ENCODE measurements around the gene MYO1H.

DNA sequence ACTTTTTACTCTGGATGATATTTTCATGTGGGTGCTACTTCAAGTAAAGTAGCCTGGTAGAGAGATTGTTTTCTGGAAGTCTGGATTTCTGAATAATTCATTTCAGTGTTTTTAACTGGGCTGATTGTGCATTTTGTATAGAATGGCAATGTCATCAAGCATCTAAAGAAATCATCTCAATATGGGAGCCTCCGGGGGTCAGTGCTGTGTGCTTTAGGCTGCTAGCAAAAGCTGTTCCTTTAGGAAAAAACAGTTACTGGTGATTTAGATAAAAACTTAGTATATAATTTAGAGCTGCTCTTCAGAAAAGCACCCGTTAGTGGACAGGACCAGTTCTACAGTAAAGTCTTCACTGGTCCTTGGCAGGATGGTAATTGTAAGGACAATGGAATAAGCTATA lies 134.8 kb downstream of the MYO1H start:
- TF ChIP-seq POLR2A (IDR thresholded peaks at IDR 0.05; ENCODE audit: borderline replicate concordance, extremely low read depth, insufficient read depth, insufficient read length): no peak
- TF ChIP-seq, protein P1, sequence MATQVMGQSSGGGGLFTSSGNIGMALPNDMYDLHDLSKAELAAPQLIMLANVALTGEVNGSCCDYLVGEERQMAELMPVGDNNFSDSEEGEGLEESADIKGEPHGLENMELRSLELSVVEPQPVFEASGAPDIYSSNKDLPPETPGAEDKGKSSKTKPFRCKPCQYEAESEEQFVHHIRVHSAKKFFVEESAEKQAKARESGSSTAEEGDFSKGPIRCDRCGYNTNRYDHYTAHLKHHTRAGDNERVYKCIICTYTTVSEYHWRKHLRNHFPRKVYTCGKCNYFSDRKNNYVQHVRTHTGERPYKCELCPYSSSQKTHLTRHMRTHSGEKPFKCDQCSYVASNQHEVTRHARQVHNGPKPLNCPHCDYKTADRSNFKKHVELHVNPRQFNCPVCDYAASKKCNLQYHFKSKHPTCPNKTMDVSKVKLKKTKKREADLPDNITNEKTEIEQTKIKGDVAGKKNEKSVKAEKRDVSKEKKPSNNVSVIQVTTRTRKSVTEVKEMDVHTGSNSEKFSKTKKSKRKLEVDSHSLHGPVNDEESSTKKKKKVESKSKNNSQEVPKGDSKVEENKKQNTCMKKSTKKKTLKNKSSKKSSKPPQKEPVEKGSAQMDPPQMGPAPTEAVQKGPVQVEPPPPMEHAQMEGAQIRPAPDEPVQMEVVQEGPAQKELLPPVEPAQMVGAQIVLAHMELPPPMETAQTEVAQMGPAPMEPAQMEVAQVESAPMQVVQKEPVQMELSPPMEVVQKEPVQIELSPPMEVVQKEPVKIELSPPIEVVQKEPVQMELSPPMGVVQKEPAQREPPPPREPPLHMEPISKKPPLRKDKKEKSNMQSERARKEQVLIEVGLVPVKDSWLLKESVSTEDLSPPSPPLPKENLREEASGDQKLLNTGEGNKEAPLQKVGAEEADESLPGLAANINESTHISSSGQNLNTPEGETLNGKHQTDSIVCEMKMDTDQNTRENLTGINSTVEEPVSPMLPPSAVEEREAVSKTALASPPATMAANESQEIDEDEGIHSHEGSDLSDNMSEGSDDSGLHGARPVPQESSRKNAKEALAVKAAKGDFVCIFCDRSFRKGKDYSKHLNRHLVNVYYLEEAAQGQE (IDR thresholded peaks at IDR 0.05; ENCODE audit: low read depth): no peak
- TF ChIP-seq, protein P2, sequence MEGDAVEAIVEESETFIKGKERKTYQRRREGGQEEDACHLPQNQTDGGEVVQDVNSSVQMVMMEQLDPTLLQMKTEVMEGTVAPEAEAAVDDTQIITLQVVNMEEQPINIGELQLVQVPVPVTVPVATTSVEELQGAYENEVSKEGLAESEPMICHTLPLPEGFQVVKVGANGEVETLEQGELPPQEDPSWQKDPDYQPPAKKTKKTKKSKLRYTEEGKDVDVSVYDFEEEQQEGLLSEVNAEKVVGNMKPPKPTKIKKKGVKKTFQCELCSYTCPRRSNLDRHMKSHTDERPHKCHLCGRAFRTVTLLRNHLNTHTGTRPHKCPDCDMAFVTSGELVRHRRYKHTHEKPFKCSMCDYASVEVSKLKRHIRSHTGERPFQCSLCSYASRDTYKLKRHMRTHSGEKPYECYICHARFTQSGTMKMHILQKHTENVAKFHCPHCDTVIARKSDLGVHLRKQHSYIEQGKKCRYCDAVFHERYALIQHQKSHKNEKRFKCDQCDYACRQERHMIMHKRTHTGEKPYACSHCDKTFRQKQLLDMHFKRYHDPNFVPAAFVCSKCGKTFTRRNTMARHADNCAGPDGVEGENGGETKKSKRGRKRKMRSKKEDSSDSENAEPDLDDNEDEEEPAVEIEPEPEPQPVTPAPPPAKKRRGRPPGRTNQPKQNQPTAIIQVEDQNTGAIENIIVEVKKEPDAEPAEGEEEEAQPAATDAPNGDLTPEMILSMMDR (IDR thresholded peaks at IDR 0.05 in 2 of 3, conservative IDR thresholded peaks at IDR 0.05 in 1 of 3; ENCODE audit: borderline replicate concordance in 1 of 3, insufficient read depth in 1 of 3, low read depth in 2 of 3, low read length in 2 of 3): no peak
- TF ChIP-seq, protein P3, sequence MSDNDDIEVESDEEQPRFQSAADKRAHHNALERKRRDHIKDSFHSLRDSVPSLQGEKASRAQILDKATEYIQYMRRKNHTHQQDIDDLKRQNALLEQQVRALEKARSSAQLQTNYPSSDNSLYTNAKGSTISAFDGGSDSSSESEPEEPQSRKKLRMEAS (IDR thresholded peaks at IDR 0.05): no peak
- TF ChIP-seq EZH2 (IDR thresholded peaks at IDR 0.05): no peak
- TF ChIP-seq SIN3A (IDR thresholded peaks at IDR 0.05; ENCODE audit: low read depth): no peak
- no peak for TF ChIP-seq FOSL1 (IDR thresholded peaks at IDR 0.05; ENCODE audit: low read depth)
- TF ChIP-seq SP1 (IDR thresholded peaks at IDR 0.05; ENCODE audit: low read depth): no peak
- no peak for TF ChIP-seq YY1 (IDR thresholded peaks at IDR 0.05; ENCODE audit: extremely low read depth, insufficient replicate concordance, low read depth, low read length)
- no peak for TF ChIP-seq POLR2AphosphoS5 (IDR thresholded peaks at IDR 0.05; ENCODE audit: low read depth, low read length)
- TF ChIP-seq CEBPB (IDR thresholded peaks at IDR 0.05; ENCODE audit: low read depth): no peak
- no peak for TF ChIP-seq RAD21 (IDR thresholded peaks at IDR 0.05; ENCODE audit: low read depth)
- no peak for TF ChIP-seq EZH2phosphoT487 (IDR thresholded peaks at IDR 0.05; ENCODE audit: borderline replicate concordance)
- no peak for TF ChIP-seq TCF7L2 (IDR thresholded peaks at IDR 0.05; ENCODE audit: borderline replicate concordance, extremely low read depth, insufficient read depth, insufficient read length)

All from HCT116 (cell line).